Putamen (tissue), 1 donor: ENCODE results near the gene DNAJC1.
"Not testable (repeated sequence)": the region's sequence is repeated elsewhere in the genome, so short reads cannot be mapped to it uniquely, and the experiment has no call there.

Source experiments
- DNase-seq: peaks from one replicate; pipeline ENCODE4 v3.0.0-alpha.2; 2016; ENCODE audit warnings: low spot score

The DNAJC1 gene, protein sequence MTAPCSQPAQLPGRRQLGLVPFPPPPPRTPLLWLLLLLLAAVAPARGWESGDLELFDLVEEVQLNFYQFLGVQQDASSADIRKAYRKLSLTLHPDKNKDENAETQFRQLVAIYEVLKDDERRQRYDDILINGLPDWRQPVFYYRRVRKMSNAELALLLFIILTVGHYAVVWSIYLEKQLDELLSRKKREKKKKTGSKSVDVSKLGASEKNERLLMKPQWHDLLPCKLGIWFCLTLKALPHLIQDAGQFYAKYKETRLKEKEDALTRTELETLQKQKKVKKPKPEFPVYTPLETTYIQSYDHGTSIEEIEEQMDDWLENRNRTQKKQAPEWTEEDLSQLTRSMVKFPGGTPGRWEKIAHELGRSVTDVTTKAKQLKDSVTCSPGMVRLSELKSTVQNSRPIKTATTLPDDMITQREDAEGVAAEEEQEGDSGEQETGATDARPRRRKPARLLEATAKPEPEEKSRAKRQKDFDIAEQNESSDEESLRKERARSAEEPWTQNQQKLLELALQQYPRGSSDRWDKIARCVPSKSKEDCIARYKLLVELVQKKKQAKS

DNA sequence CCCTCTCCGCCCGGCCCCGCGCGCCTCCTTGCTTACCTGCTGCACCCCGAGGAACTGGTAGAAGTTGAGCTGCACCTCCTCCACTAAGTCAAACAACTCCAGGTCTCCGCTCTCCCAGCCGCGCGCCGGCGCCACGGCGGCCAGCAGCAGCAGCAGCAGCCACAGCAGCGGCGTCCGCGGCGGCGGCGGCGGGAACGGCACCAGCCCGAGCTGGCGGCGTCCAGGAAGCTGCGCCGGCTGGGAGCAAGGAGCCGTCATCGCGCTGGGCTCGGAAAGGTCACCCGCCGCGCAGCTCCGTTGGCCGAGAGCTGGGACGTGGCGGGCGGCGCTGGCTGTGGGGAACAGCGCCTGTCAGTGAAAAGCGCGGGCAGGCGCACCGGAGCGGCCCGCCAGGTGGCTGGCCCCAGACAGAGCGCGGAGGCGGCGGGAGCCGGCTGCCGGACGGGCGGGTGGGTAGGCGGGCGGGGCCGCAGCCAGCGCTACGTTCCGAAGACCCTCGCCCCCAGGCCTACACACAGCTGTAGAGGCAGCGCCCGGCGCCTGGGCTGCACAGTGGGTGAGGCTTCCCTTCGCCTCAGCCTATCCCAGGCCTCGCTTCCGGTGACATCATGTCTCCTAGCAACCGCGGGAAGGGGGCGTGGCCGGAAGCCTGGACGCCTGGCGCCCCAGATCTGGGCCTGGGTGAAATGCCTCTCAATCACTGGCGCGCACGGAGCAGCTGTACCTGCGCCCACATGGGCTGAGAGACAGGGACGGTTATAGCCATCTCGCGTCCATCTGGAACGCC lies at the start of gene DNAJC1:
Gene DNAJC1, minus strand, starts transcription at position 554 of the 787 bp plus-strand sequence. Its CDS starts 296 bp downstream, at position 258.
- DNase-seq: peak; percentile 96

DNA sequence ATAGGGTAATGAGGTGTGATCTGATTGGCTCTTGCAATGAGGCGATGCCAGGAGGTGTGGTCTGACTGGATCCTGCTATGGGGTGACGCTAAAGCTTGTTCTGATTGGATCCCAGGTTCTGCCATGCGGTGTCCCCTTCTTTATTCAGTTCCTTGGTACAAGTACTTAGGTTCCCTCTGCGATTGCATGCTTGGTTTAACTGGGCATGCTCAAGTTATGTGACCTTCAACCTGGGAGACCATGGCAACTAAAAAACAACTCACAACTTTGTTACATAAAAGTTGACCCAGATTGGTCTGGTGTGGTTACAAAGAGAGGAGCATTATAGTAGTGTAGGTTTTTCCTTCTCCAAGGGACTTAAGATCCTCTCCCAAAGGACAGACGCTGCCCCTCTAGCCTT lies 49.5 kb upstream of the DNAJC1 start:
- DNase-seq: no peak

DNA sequence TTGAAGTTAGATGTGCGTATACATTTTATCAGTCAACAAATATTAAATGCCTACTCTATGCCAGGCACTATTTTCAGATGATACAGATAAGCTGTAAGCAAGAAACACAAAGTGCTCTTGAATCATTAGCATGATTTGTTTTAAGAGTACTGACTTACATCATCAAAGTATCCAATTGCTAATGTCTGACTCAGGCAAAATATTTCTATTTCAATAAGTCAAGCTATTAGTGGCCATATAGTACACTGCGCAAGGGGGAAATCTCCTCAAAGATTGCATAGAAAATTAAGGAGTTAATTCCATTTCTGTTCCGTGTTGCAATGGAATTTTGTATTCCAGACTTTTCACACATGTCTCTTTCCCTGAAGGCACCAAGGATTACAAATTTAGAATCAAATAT lies 46.1 kb upstream of the DNAJC1 start:
- no peak for DNase-seq

DNA sequence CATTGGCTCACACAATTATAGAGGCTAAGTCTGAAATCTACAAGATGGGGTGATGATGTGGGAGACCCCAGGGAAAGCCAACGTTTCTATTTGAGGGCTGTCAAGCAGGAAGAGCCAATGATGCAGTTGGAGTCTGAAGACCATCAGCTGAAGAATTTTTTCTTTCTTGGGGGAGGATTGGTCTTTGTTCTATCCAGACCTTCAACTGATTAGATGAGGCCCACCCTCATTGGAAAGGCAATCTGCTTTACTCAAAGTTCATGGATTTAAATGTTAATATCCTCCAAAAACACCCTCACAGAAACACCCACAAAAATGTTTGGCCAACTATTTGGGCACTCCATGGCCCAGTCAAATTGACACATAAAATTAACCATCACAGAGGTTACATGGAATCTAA lies 44.3 kb upstream of the DNAJC1 start:
- no peak for DNase-seq

DNA sequence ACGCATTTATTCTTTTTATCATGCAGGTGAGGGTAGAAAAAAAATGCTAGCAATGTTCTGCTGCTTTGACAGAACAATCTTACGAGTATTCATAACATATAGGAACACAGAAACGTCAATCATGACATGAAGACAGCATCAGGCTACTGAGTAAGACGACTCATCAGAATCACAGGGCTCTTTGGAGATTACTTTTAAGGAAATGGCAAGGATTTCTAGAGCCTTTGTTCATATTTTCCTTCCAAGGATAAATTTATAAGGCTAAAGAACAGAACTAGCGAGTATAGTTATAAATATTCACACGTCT lies 39.8 kb upstream of the DNAJC1 start:
- DNase-seq: no peak

DNA sequence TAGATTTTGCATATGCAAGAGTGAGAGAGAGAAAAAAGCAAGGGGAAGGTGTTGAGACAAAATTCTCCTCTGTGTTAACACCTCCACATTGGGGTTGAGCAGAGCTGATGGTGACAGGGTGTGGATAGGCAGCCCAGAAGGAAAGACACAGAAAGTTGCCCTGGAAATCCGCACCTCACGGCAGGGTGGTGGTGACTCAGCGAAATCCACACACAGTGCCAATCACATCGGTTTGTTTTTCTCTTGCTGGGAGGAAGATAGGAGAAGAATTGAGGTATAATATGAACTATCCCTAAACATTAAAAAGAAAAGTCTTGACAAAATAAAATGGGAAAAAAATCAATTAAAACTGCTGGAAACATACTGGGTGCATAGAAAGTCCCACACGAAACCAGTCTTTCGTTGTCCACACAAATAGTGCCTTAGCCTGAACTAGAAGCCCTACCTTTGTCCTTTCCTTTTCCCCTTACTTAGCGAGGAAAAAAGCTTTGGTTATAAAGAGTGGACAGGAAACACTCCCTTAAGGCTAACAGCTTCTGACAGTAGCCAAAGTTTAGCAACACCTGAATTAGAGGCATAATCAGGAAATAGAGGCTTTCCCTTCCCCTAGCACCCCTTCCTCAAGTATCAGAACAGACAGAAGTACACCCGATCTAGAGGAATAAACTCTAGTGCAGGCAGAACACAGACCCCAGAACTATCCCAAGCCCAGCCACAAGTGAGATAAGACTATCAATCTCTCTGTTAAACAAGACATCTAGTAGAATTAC lies 39.2 kb upstream of the DNAJC1 start:
- DNase-seq: no peak

DNA sequence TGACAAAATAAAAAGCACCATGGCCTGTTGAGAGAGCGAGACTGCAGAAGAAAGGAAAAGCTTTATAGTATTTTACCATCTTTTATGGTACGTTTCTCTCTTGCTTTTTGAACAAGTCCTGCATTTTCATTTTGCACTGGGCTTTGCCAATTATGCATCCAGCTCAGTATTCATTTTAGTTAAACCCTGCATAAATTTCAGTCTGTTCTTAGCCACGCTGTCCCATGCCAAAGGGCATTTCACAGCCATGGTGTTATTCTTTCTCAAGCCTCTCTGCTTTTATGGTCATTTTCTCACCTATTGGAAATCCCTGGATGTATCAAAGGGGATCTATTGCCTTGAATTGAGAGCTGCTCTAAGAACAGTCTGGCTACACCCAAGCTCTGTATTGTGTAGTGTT lies 30.8 kb upstream of the DNAJC1 start:
- no peak for DNase-seq

DNA sequence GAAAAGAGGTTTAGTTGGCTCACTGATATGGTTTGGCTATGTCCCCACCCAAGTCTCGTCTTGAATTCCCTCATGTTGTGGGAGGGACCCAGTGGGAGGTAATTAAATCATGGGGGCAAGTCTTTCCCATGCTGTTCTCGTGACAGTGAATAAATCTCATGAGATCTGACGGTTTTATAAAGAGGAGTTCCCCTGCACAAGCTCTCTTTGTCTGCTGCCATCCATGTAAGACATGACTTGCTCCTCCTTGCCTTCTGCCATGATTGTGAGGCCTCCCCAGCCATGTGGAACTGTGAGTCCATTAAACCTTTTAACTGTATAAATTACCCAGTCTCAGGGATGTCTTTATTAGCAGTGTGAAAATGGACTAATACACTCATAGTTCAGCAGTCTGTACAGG lies 28.7 kb upstream of the DNAJC1 start:
- DNase-seq: not testable (repeated sequence)

DNA sequence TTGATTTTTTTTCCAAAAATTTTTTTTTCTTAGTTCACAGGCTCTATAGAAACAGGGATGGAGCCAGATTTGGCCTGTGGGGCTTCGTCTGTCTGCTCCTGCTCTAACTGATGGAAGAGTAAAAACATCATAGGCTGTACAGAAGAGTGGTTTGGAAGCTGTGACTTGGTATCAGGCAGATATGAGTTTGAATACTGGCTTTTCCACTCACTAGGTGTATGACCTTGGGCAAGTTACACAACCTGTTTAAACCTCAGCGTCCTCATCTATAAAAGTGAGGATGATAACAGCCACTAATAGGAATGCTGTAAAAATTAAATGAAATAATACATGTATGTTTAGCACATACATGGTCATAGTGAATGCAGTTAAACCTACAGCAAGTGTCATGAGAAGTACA lies 26.9 kb upstream of the DNAJC1 start:
- DNase-seq: no peak

DNA sequence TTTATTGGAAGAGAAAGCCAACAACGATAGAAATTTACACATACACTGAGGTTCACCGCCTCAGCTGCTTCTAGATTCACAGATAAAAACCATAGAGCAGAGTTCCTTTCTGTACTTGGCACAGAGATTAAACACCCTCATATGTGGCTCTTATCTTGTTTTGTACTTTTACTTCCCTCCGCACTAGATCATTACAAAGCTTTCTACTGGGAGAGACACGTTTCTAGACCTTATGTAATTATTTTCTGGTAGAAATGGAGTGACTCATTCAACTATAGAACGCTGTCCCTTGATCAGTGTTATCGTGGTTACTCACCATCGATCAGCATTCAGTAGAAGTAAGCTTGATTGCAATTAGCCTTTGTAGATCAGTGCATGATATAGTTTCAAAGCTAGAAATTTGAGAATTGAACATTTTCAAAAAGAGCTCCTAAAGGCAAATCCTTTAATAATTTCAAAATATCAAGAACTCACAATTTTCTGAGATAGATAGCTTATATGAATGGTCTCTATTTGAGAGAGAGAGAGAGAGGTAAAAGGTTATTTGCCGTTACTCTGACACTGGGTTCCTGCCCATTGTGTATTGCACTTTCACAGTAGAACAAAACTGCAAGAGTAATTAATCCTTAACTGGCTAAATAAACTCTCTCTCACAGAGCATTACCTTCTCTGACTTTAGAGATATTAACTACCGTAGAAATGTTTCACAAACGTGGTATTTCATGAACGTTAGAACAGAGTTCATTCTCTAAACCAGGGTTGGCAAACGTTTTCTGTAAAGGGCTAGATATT lies 26.1 kb upstream of the DNAJC1 start:
- DNase-seq: no peak

DNA sequence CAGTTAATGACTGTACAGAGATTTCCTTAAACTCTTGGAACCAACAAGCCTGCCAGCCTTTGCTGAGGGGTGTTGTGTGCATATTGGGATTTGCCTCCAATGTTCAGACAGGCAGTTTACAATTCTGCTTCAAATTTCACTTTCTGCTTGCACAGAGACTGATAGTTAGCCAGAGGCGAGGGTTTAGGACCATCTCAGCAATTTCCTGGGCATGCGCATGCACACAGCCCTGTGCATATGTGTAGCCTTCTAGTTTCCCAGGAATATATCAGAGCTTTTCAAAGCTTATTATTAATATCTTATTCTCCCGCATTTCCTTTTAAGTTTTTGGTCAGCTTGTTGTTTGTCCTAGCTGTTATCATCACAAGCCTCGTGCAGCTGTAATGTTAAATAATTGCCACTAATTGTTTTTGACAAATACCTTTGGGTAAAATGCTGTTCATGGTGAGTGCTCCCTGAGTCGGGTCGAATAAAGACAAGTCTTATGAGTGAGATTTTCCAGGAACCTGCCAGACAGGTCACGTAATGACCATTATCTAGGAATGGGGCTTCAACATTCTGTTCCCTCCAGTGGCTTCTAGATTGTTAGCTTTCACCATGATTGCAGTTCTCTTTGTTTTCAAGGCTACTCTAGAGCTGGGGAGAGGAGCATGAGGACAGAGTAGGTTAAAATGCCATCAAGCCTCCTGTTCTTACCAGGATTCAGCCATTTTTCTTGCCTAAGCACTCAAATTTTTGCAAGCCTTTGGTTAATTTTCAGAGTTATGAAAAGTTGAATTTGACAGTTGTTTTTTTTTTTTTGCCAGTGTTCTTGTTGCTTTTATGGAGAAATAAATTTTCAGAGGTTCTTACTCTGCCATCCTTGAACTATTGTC lies 24.1 kb upstream of the DNAJC1 start:
- no peak for DNase-seq

DNA sequence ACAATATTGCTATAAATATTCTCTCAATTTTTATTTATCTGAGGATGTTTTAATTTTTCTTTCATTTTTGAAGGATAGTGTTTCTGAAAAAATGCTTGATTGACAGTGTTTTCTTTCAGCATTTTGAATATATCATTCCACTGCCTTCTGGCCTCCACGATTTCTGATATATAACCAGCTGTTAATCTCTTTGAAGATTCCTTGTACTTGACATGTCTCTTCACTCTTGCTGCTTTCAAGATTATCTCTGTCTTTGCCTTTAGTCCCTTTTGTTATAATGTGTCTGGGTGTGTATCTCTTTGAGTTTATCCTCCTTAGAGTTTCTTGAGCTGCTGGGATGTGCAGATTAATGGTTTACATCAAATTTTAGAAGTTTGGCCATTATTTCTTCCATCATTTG lies 22.8 kb upstream of the DNAJC1 start:
- DNase-seq: no peak

DNA sequence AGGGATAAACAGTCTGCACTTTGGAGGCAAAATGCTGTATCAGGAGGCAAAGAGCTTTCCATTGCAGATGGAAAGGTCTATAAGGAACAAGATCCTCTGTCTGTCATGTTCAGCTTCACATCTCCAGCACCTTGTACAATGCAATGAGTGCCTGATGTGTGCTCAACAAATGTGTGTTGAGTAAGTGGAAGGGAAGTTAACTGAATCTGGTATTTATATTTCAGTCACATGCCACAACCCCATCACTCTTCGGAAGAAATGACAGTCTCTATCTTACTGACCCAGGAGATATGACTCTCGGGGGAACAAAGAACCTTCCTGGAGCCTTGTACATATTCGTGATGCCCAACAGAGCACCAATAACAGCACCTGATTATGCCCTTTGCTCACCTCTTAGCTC lies 20.0 kb upstream of the DNAJC1 start:
- DNase-seq: no peak

DNA sequence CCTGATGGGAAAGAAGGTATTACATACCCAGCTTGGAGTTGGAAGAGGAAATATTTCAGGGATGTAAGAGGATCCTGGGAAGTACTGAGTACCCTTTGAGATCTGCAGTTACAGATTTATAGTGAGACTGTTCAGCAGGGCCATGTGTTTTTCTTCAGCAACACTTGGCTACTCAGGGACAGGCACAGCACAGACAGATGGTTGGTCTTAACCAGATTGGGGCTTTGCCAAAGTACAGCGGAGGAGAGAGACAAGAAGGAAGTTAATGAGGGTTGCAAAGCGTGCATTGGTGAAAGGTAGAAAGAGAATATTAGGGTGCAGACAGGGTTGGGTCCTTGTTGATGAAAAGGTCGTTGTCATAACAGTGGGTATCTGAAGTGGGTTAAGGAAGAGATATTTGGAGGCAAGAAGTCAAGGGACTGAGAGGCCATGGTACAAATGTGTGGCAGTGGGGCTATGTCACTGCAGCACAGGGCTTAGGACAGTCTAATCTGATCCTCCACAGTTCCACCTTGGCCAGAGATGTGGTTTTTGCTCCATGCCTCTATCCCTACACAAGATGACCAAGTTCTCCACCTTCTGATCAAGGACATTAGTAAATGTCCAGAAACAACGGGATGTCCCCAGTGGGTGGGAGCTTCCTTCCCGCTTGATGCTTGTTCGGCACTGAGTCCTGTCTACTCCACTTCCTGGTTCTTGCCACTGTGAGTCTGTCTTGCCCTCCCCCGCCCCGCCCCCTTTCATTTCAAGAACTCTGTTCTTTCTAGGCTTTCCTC lies 18.9 kb upstream of the DNAJC1 start:
- no peak for DNase-seq

DNA sequence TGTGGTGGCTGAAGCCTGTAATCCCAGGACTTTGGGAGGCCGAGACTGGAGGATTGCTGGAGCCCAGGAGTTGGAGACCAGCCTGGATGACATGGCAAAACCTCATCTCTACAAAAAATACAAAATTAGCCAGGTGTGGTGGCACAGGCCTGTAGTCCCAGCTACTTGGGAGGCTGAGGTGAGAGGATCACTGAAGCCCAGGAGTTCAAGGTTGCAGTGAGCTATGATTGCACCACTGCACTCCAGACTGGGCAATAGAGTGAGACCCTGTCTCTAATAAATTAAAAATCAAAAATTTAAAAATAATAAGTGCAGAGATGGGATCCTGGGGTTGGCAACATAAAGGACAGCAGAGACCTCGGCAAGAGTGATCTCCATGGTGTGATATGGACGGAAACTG lies 17.6 kb upstream of the DNAJC1 start:
- not testable (repeated sequence) for DNase-seq

DNA sequence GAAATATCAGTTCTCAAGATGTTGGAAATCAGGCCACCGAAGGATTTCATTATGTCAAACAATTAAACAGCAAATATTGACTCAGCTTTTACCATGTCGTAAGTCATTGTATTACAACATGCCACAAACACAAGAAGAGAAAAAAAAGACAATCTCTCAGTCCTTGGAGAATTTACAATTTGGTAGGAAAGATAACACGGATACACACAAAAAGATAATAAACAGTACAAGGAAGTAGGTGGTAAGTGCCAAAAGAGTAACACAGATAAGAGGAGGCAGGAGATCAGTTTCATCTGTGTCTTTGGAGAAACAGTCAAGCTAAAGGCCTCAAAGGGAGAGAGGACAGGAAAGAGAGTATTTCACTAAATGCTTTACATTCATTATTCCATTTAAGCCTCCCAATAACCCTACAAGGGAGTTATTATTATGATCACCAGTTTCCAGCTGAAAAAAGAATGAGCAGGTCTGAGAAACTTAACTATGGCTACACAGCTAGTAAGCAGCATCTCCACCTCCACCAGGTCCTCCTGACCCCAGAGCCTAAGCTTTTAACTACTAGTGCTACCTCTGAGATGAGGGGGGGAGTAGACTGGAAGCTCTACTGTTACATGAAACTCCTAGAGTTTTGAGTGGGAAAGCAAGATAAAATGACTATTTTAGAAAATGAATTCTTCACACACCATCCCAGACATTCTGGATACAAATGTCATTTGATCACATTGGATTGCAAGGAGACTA lies 13.9 kb upstream of the DNAJC1 start:
- no peak for DNase-seq

DNA sequence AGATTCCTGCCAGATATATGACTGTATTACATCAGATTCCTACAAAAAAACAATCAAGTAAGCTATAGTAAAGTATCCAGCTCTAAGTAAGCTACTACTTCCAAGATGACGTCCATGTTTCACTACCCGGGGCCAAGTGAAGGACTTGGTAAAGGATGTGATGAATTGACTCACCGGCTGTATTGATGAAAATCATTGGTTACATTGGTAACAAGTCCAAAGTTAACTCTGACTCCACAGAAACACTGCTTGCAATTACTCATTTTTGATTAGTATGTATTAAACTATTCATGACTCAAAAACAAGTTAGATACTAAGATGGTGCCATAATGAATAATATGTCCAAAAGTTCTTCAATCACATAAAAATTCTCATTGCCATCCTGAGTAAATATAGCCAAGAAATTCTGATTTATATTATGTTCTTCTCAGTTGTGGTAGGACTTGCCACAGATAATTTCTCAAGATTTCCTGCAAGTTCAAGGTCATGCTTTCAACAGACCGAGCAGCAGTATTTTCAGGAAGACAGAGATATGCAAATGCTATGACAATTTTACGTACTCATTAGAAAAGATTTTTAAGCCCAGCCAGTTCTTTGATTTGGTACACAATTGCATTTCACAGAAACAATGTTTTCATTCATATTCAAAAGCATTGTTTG lies 12.6 kb upstream of the DNAJC1 start:
- DNase-seq: no peak

DNA sequence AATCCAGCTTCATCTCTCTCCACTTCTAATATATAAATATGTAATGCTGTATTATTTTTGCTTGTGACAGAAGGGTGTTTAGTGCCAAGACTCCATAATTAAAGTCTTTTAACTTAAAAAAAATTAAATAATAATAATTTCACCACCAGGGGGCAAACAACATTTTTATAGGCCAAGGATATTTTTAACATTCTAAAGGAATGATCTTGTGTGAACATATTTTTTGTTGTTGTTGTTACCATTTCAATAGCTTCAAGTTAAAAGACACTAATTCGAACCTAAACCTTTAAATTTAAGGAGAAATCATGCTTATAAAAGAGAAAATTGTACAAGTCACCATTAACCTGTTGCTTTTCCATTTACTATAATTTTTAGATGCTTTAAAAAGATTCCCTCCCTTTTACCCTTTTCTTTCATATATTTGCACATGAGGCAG lies 7.5 kb upstream of the DNAJC1 start:
- DNase-seq: no peak

DNA sequence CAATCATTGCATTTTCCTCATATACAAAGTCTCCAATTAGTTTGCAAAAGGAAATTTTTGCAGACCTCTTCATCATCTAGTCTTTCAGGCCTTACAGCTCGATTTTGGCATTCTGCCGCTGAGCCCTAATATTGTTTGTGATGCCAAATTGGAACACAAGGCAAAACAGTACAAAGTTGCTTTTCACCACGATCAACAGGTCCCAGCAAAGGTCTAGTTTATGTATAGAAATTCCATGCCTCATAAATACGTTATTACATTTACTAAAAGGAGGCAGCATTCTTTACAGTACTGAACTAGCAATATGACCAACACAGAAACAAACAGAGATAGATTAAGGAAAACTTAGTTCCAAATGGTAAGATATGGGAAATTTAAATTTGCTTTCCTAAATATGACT lies 7.0 kb upstream of the DNAJC1 start:
- DNase-seq: no peak
